Measurements from ENCODE around the gene DCAKD.

Gene DCAKD

DNA sequence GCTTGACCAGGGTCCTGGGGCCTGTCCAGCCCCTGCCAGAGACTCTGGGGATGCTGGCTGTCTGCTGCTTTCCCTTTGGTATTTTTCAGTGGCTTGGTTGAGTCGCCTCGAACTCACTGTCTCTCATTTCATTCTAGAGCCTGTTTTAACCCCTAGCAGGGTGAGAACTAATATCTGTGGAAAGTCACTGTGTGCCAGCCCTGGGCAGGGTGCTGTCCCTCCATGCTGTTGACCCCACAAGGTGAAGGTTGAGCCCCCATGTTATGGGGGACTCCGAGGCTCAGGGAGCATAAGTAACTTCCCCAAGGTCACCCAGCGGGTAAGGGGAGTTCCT lies 33.0 kb downstream of the DCAKD start:
- peaks cover 31% of the 10 kb centered on the region for H3K27me3 ChIP-seq (ENCODE audit: insufficient read depth, insufficient read length)
- TF ChIP-seq YY1 (IDR thresholded peaks at IDR 0.05; ENCODE audit: insufficient read depth, insufficient read length) = no peak
- no peak for TF ChIP-seq SUZ12 (IDR thresholded peaks at IDR 0.05; ENCODE audit: extremely low read depth, insufficient read depth, insufficient read length)
- no peak for TF ChIP-seq ZNF274 (IDR thresholded peaks at IDR 0.05; ENCODE audit: low read depth, low read length)
- peaks cover 37% of the 10 kb centered on the region for H3K4me1 ChIP-seq (ENCODE audit: insufficient read depth, insufficient read length)
- H3K9me3 ChIP-seq (ENCODE audit: insufficient read depth, low read length) = no peaks in the 10 kb centered on the region
- no peak for DNase-seq (ENCODE audit: low read depth, low spot score)
- H3K9ac ChIP-seq (ENCODE audit: insufficient read length, low read depth) = peak overlapping the region; percentile 76
- peak overlapping the region; percentile 40 for H3K4me3 ChIP-seq (ENCODE audit: insufficient read length, low read depth)
- peaks cover 5% of the 10 kb centered on the region for H3K36me3 ChIP-seq (ENCODE audit: insufficient read depth, insufficient read length, low read length)

DNA sequence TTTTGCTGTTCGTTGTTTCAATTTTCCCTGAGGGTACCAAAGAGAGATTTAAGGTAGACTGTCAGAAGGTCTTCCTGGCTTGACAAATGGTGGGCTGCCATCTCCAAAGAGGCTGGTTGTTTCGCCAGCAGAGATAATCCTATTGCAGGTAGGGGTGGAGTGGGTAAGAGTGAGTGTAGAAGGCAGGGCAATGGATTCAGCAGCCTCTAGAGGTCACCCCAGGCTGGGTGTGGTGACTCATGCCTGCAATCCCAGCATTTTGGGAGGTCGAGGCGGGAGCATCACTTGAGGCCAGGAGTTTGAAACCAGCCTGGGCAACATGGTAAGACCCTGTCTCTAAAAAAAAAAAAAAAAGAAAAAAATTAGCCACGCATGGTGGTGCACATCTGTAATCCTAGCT lies 34.6 kb downstream of the DCAKD start:
- no peaks in the 10 kb centered on the region for H3K9me3 ChIP-seq (ENCODE audit: insufficient read depth, low read length)
- no peaks in the 10 kb centered on the region for H3K36me3 ChIP-seq (ENCODE audit: insufficient read depth, insufficient read length, low read length)
- TF ChIP-seq SUZ12 (IDR thresholded peaks at IDR 0.05; ENCODE audit: extremely low read depth, insufficient read depth, insufficient read length) (no peak), ZNF274 (IDR thresholded peaks at IDR 0.05; ENCODE audit: low read depth, low read length) (no peak), YY1 (IDR thresholded peaks at IDR 0.05; ENCODE audit: insufficient read depth, insufficient read length) (no peak)
- DNase-seq (ENCODE audit: low read depth, low spot score) = no peak
- peaks cover 31% of the 10 kb centered on the region for H3K27me3 ChIP-seq (ENCODE audit: insufficient read depth, insufficient read length)
- H3K4me3 ChIP-seq (ENCODE audit: insufficient read length, low read depth) = no peak overlapping the region
- H3K4me1 ChIP-seq (ENCODE audit: insufficient read depth, insufficient read length) = peaks cover 40% of the 10 kb centered on the region
- no peak overlapping the region for H3K9ac ChIP-seq (ENCODE audit: insufficient read length, low read depth)

DNA sequence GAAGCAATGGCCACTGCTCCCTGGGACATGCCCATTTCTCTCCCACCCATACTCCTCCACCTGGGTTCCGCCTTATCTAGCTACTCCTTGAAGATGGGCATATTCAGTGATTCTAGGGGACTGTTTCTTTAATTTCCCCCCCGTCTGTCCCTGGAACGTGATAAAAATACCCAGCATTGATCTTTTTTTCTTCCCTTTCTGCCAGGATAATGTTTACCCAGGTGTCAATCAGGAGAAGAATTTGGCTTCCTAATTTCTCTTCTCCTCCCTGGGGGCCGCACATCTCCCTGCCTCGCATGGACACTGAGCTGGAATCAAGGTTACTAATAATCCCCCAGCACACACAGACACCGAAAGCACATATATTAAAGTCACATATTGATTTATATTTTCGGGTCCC lies 35.2 kb downstream of the DCAKD start:
- no peaks in the 10 kb centered on the region for H3K36me3 ChIP-seq (ENCODE audit: insufficient read depth, insufficient read length, low read length)
- peaks cover 25% of the 10 kb centered on the region for H3K27me3 ChIP-seq (ENCODE audit: insufficient read depth, insufficient read length)
- H3K4me1 ChIP-seq (ENCODE audit: insufficient read depth, insufficient read length) = peaks cover 34% of the 10 kb centered on the region
- no peaks in the 10 kb centered on the region for H3K9me3 ChIP-seq (ENCODE audit: insufficient read depth, low read length)
- no peak for DNase-seq (ENCODE audit: low read depth, low spot score)
- H3K4me3 ChIP-seq (ENCODE audit: insufficient read length, low read depth) = no peak overlapping the region
- TF ChIP-seq ZNF274 (IDR thresholded peaks at IDR 0.05; ENCODE audit: low read depth, low read length) (no peak), YY1 (IDR thresholded peaks at IDR 0.05; ENCODE audit: insufficient read depth, insufficient read length) (no peak)
- no peak overlapping the region for H3K9ac ChIP-seq (ENCODE audit: insufficient read length, low read depth)

DNA sequence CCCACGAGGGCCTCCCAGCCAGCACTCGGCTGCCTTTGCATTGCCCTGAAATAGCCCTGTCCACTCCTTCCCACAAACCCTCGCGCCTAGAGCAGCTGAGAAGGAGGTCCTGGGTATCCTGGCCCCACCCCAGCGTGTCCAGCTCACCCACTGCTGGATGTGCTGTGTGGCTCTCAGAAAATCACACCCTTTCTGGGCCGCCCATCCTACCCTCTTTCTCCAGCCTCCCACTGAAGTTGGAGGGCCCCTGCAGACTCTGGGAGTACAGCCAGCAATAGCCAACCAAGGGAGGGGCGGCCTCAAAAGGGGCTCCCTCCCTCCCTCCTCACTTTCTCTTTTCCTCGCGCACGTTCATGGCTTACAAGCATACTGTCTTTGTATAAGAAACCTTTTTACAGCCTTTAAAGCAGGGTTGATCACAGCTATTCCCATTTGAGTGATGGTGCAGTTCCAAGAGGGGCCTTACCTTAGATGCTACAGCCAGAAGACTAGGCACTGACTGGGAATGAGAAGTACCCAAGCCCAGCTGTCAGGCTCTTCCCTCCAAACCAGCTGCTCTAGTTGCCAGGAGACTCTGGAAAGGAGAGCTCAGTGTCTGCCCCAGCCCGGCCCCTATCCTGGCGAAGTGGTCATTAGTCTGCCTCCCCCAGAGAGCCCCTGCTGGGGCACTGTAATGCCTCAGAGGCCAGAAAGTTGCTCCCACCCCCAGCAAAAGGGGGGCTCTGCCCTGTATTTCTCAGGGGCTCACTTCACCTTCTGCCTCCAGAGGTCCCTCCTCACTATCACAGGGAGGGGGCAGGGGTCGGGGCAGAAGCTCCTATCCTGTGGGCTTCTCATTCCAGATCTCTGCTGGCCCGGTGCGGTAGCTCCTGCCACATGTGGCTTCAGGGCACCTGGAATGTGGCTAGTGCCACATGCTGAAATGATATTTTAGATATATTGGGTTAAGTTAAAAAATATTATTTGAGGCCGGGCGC lies 38.1 kb downstream of the DCAKD start:
- no peaks in the 10 kb centered on the region for H3K36me3 ChIP-seq (ENCODE audit: insufficient read depth, insufficient read length, low read length)
- TF ChIP-seq ZNF274 (IDR thresholded peaks at IDR 0.05; ENCODE audit: low read depth, low read length) (no peak), YY1 (IDR thresholded peaks at IDR 0.05; ENCODE audit: insufficient read depth, insufficient read length) (no peak), SUZ12 (IDR thresholded peaks at IDR 0.05; ENCODE audit: extremely low read depth, insufficient read depth, insufficient read length) (no peak)
- H3K9ac ChIP-seq (ENCODE audit: insufficient read length, low read depth) = peak overlapping the region; percentile 8
- H3K27me3 ChIP-seq (ENCODE audit: insufficient read depth, insufficient read length) = no peaks in the 10 kb centered on the region
- DNase-seq (ENCODE audit: low read depth, low spot score) = no peak
- H3K9me3 ChIP-seq (ENCODE audit: insufficient read depth, low read length) = no peaks in the 10 kb centered on the region
- H3K4me3 ChIP-seq (ENCODE audit: insufficient read length, low read depth) = no peak overlapping the region
- H3K4me1 ChIP-seq (ENCODE audit: insufficient read depth, insufficient read length) = peaks cover 18% of the 10 kb centered on the region

DNA sequence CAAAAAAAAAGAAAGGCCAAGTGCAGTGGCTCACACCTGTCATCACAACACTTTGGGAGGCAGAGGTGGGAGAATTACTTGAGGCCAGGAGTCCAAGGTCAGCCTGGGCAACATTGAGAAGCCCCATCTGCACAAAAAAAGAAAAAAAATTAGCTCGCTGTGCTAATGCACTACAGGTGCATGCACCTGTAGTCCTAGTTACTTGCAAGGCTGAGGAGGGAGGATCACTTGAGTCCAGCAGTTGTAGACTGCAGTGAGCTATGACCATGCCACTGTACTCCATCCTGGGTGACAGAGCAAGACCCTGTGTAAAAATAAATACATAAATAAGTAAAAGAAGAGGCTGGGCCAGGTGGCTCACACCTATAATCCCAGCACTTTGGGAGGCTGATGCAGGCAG lies 39.7 kb downstream of the DCAKD start:
- TF ChIP-seq YY1 (IDR thresholded peaks at IDR 0.05; ENCODE audit: insufficient read depth, insufficient read length) = no peak
- no peak for TF ChIP-seq ZNF274 (IDR thresholded peaks at IDR 0.05; ENCODE audit: low read depth, low read length)
- no peak for TF ChIP-seq SUZ12 (IDR thresholded peaks at IDR 0.05; ENCODE audit: extremely low read depth, insufficient read depth, insufficient read length)
- Histone ChIP-seq H3K27me3 (ENCODE audit: insufficient read depth, insufficient read length) (no peaks in the 10 kb centered on the region), H3K9me3 (ENCODE audit: insufficient read depth, low read length) (no peaks in the 10 kb centered on the region), H3K9ac (ENCODE audit: insufficient read length, low read depth) (no peak overlapping the region), H3K4me3 (ENCODE audit: insufficient read length, low read depth) (no peak overlapping the region), H3K4me1 (ENCODE audit: insufficient read depth, insufficient read length) (peaks cover 14% of the 10 kb centered on the region), H3K36me3 (ENCODE audit: insufficient read depth, insufficient read length, low read length) (no peaks in the 10 kb centered on the region)
- DNase-seq (ENCODE audit: low read depth, low spot score) = no peak

DNA sequence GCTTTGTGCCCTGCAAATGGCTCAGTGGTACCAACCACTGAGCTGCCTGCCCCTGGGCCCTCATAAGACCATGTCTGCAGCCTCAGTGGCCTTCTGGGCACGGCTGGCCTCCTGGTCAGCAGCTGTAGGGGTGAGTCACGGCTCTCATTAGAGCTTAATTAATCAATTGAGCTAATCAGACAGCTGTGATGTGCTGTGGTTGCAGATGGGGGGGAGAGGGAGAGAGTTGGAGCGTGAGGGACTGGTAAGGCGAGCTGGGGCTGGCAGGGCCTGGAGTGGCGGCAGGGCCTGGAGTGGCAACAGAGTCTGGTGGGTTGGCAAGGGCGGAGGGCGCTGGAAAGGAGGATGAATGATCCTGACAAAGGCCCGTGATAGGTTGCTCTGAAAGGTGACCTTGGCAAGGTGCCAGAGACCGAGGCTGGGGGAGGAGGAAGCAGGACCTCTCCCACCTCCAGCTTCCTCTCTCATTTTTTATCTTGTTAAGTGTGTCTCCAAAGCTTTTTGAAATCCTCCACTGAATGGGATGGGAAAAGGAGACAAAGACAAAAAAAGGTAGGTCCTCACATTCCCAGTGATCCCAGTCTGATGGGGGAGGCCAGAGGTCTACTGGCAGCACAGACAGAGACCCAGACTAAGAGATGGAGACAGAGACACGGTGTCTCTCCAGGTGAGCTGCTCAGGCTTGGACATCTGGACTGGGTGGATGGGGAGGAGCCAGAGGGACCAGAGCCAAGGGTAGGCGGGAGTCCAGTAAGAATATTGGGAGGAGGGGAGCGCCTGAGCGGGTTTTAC lies 41.6 kb downstream of the DCAKD start:
- TF ChIP-seq ZNF274 (IDR thresholded peaks at IDR 0.05; ENCODE audit: low read depth, low read length) = no peak
- no peak for TF ChIP-seq SUZ12 (IDR thresholded peaks at IDR 0.05; ENCODE audit: extremely low read depth, insufficient read depth, insufficient read length)
- no peak for TF ChIP-seq YY1 (IDR thresholded peaks at IDR 0.05; ENCODE audit: insufficient read depth, insufficient read length)
- DNase-seq (ENCODE audit: low read depth, low spot score) = no peak
- H3K9ac ChIP-seq (ENCODE audit: insufficient read length, low read depth) = no peak overlapping the region

DNA sequence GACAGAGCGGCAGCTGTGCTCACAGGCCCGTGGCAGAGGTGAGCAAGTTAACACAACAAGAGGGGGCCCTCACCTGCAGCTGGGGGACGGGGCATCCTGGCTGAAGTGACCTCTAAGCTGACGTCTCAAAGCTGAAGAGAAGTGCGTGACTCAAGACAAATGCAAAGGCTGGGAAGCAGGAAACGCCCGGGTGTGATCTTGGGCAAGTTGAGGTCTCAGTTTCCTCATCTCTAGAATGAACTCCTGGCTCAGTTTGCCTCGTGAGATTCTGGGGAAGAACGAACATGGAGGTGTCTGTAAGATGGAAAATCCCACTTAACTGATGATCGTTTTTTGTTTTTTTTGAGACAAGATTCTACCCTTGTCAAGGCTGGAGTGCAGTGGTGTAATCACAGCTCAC lies 43.2 kb downstream of the DCAKD start:
- Histone ChIP-seq H3K36me3 (ENCODE audit: insufficient read depth, insufficient read length, low read length) (no peaks in the 10 kb centered on the region), H3K4me1 (ENCODE audit: insufficient read depth, insufficient read length) (peaks cover 13% of the 10 kb centered on the region), H3K9ac (ENCODE audit: insufficient read length, low read depth) (no peak overlapping the region), H3K27me3 (ENCODE audit: insufficient read depth, insufficient read length) (no peaks in the 10 kb centered on the region), H3K4me3 (ENCODE audit: insufficient read length, low read depth) (no peak overlapping the region), H3K9me3 (ENCODE audit: insufficient read depth, low read length) (no peaks in the 10 kb centered on the region)
- DNase-seq (ENCODE audit: low read depth, low spot score) = no peak
- TF ChIP-seq ZNF274 (IDR thresholded peaks at IDR 0.05; ENCODE audit: low read depth, low read length) = no peak
- no peak for TF ChIP-seq YY1 (IDR thresholded peaks at IDR 0.05; ENCODE audit: insufficient read depth, insufficient read length)
- no peak for TF ChIP-seq SUZ12 (IDR thresholded peaks at IDR 0.05; ENCODE audit: extremely low read depth, insufficient read depth, insufficient read length)

More for the DNA sequence above, 41.6 kb downstream of the DCAKD start:
- Histone ChIP-seq H3K36me3 (ENCODE audit: insufficient read depth, insufficient read length, low read length) (no peaks in the 10 kb centered on the region), H3K9me3 (ENCODE audit: insufficient read depth, low read length) (no peaks in the 10 kb centered on the region), H3K4me3 (ENCODE audit: insufficient read length, low read depth) (no peak overlapping the region), H3K4me1 (ENCODE audit: insufficient read depth, insufficient read length) (peaks cover 12% of the 10 kb centered on the region), H3K27me3 (ENCODE audit: insufficient read depth, insufficient read length) (no peaks in the 10 kb centered on the region)
